Ishikawa (cell line): Measurements from ENCODE around the gene RIC1.

Source experiments
- CEBPB ChIP-seq: IDR thresholded peaks from 2 replicates; pipeline ENCODE4 v1.6.1; 2012
- CREB1 ChIP-seq: IDR thresholded peaks from 2 replicates; pipeline ENCODE4 v1.6.1; 2012; ENCODE audit warnings: low read depth
- EGR1 ChIP-seq: IDR thresholded peaks from 2 replicates; pipeline ENCODE4 v1.6.1; 2012
- EP300 ChIP-seq: IDR thresholded peaks from 2 replicates; pipeline ENCODE4 v1.6.1; 2012; ENCODE audit warnings: borderline replicate concordance
- FOXM1 ChIP-seq: IDR thresholded peaks from 2 replicates; pipeline ENCODE4 v1.6.1; 2012; ENCODE audit warnings: low read depth, borderline replicate concordance
- NFIC ChIP-seq: IDR thresholded peaks from 2 replicates; pipeline ENCODE4 v1.6.1; 2012
- RAD21 ChIP-seq: IDR thresholded peaks from 2 replicates; pipeline ENCODE4 v1.6.1; 2012; ENCODE audit warnings: low read depth
- TAF1 ChIP-seq: IDR thresholded peaks from 2 replicates; pipeline ENCODE4 v1.6.1; 2012; ENCODE audit warnings: low read depth, mild to moderate bottlenecking
- TCF12 ChIP-seq: IDR thresholded peaks from 2 replicates; pipeline ENCODE4 v1.6.1; 2012; ENCODE audit warnings: low read depth
- TEAD4 ChIP-seq: IDR thresholded peaks from 2 replicates; pipeline ENCODE4 v1.6.1; 2012
- YY1 ChIP-seq: IDR thresholded peaks from 2 replicates; pipeline ENCODE4 v1.6.1; 2012; ENCODE audit warnings: low read depth
- ZBTB7A ChIP-seq: IDR thresholded peaks from 2 replicates; pipeline ENCODE4 v1.6.1; 2012; ENCODE audit warnings: low read depth
- TF ChIP-seq, protein P1 (sequence below): IDR thresholded peaks from 2 replicates; pipeline ENCODE4 v1.6.1; 2012; ENCODE audit warnings: low read depth, mild to moderate bottlenecking
- TF ChIP-seq, protein P2 (sequence below): IDR thresholded peaks from 2 replicates; pipeline ENCODE4 v1.6.1; 2012
- TF ChIP-seq, protein P3 (sequence below): IDR thresholded peaks from 2 replicates; pipeline ENCODE4 v1.6.1; 2012

RIC1 gene

DNA sequence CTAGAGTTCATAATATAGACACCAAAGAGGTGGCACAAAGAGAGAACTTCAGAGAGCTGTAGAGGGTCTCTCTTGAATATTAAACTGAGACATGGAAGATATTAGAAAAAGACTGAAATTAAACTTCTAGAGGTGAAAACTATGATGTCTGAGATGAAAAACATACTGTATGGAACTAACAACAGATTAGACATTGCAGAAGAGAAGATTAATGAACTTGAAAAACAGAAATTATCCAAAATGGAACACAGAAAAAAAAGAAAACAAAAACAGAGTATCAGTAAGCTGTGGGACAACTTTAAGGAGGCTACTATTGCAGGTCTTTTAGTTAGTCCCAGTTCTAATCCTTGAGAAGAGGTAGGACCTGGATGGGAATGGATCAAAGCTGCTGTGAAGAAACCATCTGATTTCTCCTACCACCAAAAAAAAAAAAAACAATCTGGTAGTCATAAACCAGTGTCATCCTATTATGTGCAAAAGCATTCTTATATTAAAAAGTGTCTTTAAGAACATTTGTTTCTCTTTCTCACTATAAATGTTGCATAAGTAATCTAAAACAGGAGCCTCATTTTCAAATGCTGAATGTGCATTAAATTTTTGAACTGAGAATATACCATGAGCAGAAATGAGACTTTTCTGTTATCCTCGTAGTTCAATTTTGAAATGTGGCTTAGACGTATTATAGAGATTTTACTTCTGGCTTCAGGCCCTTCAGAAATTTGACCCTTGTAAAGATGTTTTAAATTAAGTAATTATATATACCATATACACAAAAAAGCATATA lies 107.8 kb downstream of the RIC1 start:
- TF ChIP-seq, protein P1, sequence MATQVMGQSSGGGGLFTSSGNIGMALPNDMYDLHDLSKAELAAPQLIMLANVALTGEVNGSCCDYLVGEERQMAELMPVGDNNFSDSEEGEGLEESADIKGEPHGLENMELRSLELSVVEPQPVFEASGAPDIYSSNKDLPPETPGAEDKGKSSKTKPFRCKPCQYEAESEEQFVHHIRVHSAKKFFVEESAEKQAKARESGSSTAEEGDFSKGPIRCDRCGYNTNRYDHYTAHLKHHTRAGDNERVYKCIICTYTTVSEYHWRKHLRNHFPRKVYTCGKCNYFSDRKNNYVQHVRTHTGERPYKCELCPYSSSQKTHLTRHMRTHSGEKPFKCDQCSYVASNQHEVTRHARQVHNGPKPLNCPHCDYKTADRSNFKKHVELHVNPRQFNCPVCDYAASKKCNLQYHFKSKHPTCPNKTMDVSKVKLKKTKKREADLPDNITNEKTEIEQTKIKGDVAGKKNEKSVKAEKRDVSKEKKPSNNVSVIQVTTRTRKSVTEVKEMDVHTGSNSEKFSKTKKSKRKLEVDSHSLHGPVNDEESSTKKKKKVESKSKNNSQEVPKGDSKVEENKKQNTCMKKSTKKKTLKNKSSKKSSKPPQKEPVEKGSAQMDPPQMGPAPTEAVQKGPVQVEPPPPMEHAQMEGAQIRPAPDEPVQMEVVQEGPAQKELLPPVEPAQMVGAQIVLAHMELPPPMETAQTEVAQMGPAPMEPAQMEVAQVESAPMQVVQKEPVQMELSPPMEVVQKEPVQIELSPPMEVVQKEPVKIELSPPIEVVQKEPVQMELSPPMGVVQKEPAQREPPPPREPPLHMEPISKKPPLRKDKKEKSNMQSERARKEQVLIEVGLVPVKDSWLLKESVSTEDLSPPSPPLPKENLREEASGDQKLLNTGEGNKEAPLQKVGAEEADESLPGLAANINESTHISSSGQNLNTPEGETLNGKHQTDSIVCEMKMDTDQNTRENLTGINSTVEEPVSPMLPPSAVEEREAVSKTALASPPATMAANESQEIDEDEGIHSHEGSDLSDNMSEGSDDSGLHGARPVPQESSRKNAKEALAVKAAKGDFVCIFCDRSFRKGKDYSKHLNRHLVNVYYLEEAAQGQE, result no peak
- TF ChIP-seq TCF12 (no peak), CEBPB (no peak), EP300 (no peak), FOXM1 (no peak), NFIC (no peak), CREB1 (no peak), TAF1 (no peak), TEAD4 (no peak), RAD21 (no peak), YY1 (no peak), EGR1 (no peak), ZBTB7A (no peak)
- TF ChIP-seq, protein P2, sequence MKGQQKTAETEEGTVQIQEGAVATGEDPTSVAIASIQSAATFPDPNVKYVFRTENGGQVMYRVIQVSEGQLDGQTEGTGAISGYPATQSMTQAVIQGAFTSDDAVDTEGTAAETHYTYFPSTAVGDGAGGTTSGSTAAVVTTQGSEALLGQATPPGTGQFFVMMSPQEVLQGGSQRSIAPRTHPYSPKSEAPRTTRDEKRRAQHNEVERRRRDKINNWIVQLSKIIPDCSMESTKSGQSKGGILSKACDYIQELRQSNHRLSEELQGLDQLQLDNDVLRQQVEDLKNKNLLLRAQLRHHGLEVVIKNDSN, result no peak
- TF ChIP-seq, protein P3, sequence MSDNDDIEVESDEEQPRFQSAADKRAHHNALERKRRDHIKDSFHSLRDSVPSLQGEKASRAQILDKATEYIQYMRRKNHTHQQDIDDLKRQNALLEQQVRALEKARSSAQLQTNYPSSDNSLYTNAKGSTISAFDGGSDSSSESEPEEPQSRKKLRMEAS, result no peak

DNA sequence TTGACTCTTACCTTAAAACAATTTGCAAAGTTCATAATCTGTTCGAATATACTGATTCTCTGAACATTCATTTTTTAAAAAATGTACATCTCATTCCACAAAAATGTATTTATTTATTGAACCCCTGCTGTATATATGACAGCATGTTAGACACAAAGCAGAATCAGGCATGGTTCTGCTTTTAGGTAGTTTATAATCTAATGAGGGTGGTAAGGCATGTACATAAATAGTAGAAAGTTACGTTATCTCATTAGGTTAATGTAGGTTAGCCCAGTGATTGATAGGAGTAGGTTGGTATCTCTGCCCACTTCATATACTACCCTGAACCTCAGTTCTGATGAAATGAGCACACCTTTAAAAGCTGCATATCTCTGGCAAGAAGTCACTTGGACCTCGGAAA lies 114.2 kb downstream of the RIC1 start:
- TF ChIP-seq, protein P3, result no peak
- TF ChIP-seq EGR1 (no peak), RAD21 (no peak)

DNA sequence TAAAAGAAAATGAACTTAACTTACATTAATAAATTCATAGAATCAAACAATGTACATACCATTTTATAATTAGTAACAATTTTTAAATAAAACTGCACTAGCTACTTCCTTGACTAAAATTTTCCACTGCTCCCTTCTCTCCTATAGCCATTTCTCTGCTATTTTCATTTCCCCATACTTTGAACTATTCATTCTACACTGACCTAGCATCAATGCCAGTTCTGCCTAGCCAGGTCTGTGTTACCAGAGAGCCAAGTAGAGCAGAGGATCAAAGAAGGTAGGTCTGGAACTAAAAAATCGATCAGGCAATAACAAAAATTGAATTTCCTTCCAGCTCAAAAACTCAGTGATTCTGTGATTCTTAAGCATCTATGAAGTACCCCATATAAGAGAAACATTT lies 119.5 kb downstream of the RIC1 start:
- TF ChIP-seq, protein P3, result no peak
- TF ChIP-seq TEAD4 (no peak), CEBPB (no peak), EP300 (no peak), TAF1 (no peak), EGR1 (no peak), NFIC (no peak), YY1 (no peak), CREB1 (no peak)
- TF ChIP-seq, protein P2, result no peak
- TF ChIP-seq, protein P1, result no peak

DNA sequence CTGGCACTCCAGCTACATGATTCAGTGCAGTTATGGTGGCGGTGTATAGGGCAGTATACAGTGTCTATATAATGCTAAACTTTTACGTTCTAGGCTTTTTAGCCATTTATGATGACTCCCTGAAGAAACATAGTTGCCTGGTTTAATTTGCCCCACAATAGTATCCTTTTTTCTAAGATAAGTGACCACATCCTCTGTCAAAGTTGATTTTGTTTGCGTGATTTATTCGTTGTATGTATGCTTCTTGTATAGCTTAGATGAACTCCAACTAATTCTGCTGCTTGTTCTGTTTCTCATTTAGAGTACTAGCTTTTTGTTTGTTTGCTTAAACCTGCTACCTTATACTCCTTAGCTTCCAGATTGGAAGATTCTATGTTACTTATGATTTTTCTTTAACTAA lies 120.4 kb downstream of the RIC1 start:
- TF ChIP-seq CREB1 (no peak), YY1 (no peak), FOXM1 (no peak), NFIC (no peak), CEBPB (no peak), TEAD4 (no peak), TCF12 (no peak), TAF1 (no peak), EGR1 (no peak), ZBTB7A (no peak), EP300 (no peak), RAD21 (no peak)
- TF ChIP-seq, protein P2, result no peak
- TF ChIP-seq, protein P3, result no peak
- TF ChIP-seq, protein P1, result no peak
